Measurements from ENCODE around the gene STRIP2.

The STRIP2 gene

GRCh38 chr7:129512192-129512591 lies 78.0 kb downstream of the STRIP2 start:
- TF ChIP-seq CTCF (conservative IDR thresholded peaks at IDR 0.05; ENCODE audit: control insufficient read depth, insufficient read depth, low read depth, low read length) = no peak
- DNase-seq (ENCODE audit: low read depth) = no peak
- H3K4me3 ChIP-seq (ENCODE audit: control insufficient read depth, low read depth, low read length) = no peak overlapping the region

GRCh38 chr7:129513546-129513945 lies 79.3 kb downstream of the STRIP2 start:
- no peak for TF ChIP-seq CTCF (conservative IDR thresholded peaks at IDR 0.05; ENCODE audit: control insufficient read depth, insufficient read depth, low read depth, low read length)
- no peak for DNase-seq (ENCODE audit: low read depth)
- H3K4me3 ChIP-seq (ENCODE audit: control insufficient read depth, low read depth, low read length) = no peak overlapping the region

- H3K4me3 ChIP-seq (ENCODE audit: control insufficient read depth, low read depth, low read length) = no peak overlapping the region
- TF ChIP-seq CTCF (conservative IDR thresholded peaks at IDR 0.05; ENCODE audit: control insufficient read depth, insufficient read depth, low read depth, low read length) = no peak
- DNase-seq (ENCODE audit: low read depth) = peak; percentile 48
These were observed 80.5 kb downstream of the STRIP2 start for GRCh38 chr7:129514683-129515082.

GRCh38 chr7:129515381-129515780 lies 81.1 kb downstream of the STRIP2 start:
- DNase-seq (ENCODE audit: low read depth) = no peak
- TF ChIP-seq CTCF (conservative IDR thresholded peaks at IDR 0.05; ENCODE audit: control insufficient read depth, insufficient read depth, low read depth, low read length) = no peak
- H3K4me3 ChIP-seq (ENCODE audit: control insufficient read depth, low read depth, low read length) = no peak overlapping the region

GRCh38 chr7:129517931-129518330 lies 83.7 kb downstream of the STRIP2 start:
- peak; percentile 41 for DNase-seq (ENCODE audit: low read depth)
- H3K4me3 ChIP-seq (ENCODE audit: control insufficient read depth, low read depth, low read length) = no peak overlapping the region
- TF ChIP-seq CTCF (conservative IDR thresholded peaks at IDR 0.05; ENCODE audit: control insufficient read depth, insufficient read depth, low read depth, low read length) = no peak

- DNase-seq (ENCODE audit: low read depth) = no peak
- TF ChIP-seq CTCF (conservative IDR thresholded peaks at IDR 0.05; ENCODE audit: control insufficient read depth, insufficient read depth, low read depth, low read length) = no peak
- no peak overlapping the region for H3K4me3 ChIP-seq (ENCODE audit: control insufficient read depth, low read depth, low read length)
These were observed 85.2 kb downstream of the STRIP2 start for GRCh38 chr7:129519464-129519863.
